Caco-2 (cell line): ENCODE measurements around the gene NUP210L. TPM values are rescaled to one million over a fixed set of nuclear protein-coding genes. Genes with fewer than 3 reads are reported as not detected.
"Not testable (repeated sequence)": the region's sequence is repeated elsewhere in the genome, so short reads cannot be mapped to it uniquely, and the experiment has no call there.

Source experiments
- BruUV-seq: library from RNA; stranded (reverse); fragments of 400-500 nt; replicated peaks from 2 replicates; lab custom pipeline; 2021; lab: Mats Ljungman, UMichigan
- CTCF ChIA-PET: fragments of 300-600 bp; sonication (Branson Sonifier 250); formaldehyde crosslinking; loops from one replicate; lab custom pipeline; 2022; ENCODE audit warnings: antibody characterized with exemption; lab: Charles Lee
- POLR2A ChIA-PET: fragments of 300-600 bp; sonication (Branson Sonifier 250); formaldehyde crosslinking; loops from one replicate; lab custom pipeline; 2022; ENCODE audit warnings: antibody characterized with exemption; lab: Charles Lee
- DNase-seq, 2 experiments: peaks; one replicate each; pipeline versions ENCODE4 v3.0.0 to v3.0.0-alpha.2; 2020 to 2022
- H3K27me3 ChIP-seq: replicated peaks from 2 replicates; pipeline ENCODE4 v1.6.0; 2011; ENCODE audit warnings: low read length; ENCODE audit not compliant: control insufficient read depth, insufficient read depth
- H3K36me3 ChIP-seq: 2 replicates; pipeline ENCODE4 v1.5.1; 2011; ENCODE audit warnings: low read length; ENCODE audit not compliant: control insufficient read depth, insufficient read depth
- H3K4me1 ChIP-seq: fragments of 250-450 bp; sonication (Bioruptor Pico); 2 replicates; pipeline ENCODE4 v1.5.1; 2020; ENCODE audit warnings: mild to moderate bottlenecking
- H3K4me3 ChIP-seq: 2 replicates; pipeline ENCODE4 v1.5.1; 2011; ENCODE audit warnings: low read depth, mild to moderate bottlenecking, control low read depth, low read length
- H3K9me3 ChIP-seq: fragments of 250-450 bp; sonication (Bioruptor Pico); 2 replicates; pipeline ENCODE4 v1.5.1; 2020; ENCODE audit warnings: mild to moderate bottlenecking, moderate library complexity
- H3K27ac Mint-ChIP-seq: one replicate; pipeline ENCODE4 v1.8.0; 2022; ENCODE audit warnings: mixed read lengths; ENCODE audit not compliant: unreplicated experiment
- H3K27me3 Mint-ChIP-seq: one replicate; pipeline ENCODE4 v1.8.0; 2022; ENCODE audit warnings: mixed read lengths; ENCODE audit not compliant: insufficient read depth, unreplicated experiment
- H3K36me3 Mint-ChIP-seq: one replicate; pipeline ENCODE4 v1.8.0; 2022; ENCODE audit warnings: mild to moderate bottlenecking, mixed read lengths; ENCODE audit not compliant: insufficient read depth, unreplicated experiment
- H3K4me1 Mint-ChIP-seq: one replicate; pipeline ENCODE4 v1.8.0; 2022; ENCODE audit warnings: low read depth, mixed read lengths; ENCODE audit not compliant: unreplicated experiment
- H3K4me3 Mint-ChIP-seq: one replicate; pipeline ENCODE4 v1.8.0; 2022; ENCODE audit warnings: mild to moderate bottlenecking, moderate library complexity, mixed read lengths; ENCODE audit not compliant: unreplicated experiment
- H3K9me3 Mint-ChIP-seq: one replicate; pipeline ENCODE4 v1.8.0; 2022; ENCODE audit warnings: mixed read lengths; ENCODE audit not compliant: unreplicated experiment
- intact Hi-C: fragments of 100-400 bp; cut with micrococcal nuclease; formaldehyde crosslinking; loops from one replicate; pipeline ENCODE4 v1.10.0; 2022; ENCODE audit not compliant: unreplicated experiment
- total RNA-seq: library from RNA; stranded (reverse); gene quantifications from 2 replicates; pipeline ENCODE4 v1.2.3, GENCODE V29; 2022
- TF ChIP-seq, protein P1 (sequence below), 2 experiments: fragments of 200-600 bp in 1 of 2; IDR thresholded peaks; 1 replicate in 1 of 2; 2 replicates in 1 of 2; pipeline versions ENCODE4 v1.5.1 to v1.8.0; 2011 to 2022; ENCODE audit warnings: antibody characterized with exemption in 1 of 2, control low read depth in 1 of 2, inconsistent platforms in 1 of 2, low read depth in 1 of 2, low read length in 1 of 2, mild to moderate bottlenecking in 1 of 2, moderate library complexity in 1 of 2; ENCODE audit not compliant: insufficient read depth in 1 of 2, severe bottlenecking in 1 of 2, unreplicated experiment in 1 of 2

The NUP210L gene
- total RNA-seq, 1 experiment from 2014 or later = 0.07 TPM

DNA sequence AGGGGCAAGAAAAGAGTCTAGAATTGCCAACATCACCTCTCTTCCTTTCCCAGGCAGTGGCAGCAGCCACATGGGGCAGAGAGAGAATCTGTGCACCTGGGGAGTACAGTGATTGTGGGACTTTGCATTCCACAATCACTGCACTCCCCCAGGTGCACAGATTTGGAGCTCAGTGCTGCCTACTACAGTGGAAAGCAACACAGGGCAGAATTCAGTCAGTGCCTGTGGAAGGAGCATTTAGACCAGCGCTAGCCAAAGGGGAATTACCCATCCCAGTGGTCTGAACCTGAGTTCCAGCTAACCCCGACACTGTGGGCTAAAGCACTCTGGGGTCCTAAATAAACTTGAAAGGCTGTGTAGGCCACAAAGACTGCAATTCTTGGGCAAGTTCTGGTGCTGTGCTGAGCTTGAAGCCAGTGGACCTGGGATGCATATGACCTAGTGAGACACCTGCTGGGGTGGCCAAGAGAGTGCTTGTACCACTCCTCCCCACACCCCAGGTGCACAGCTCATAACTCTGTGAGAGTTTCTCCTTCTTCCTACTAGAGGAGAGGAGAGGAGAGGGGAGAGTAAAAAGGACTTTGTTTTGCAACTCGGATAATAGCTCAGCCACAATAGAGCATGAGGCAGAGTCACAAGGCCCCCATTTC is 50.3 kb downstream of the NUP210L start:
- CTCF ChIA-PET = interaction anchor here (0.6 to 1.4 kb wide), 9 partner anchors 14 to 141 kb away, joined by 3 to 9 read pairs (median 4); partner anchors contain the start of genes CREB3L4, RAB13, RPS27 and SLC39A1
- no peaks in the 10 kb centered on the region for H3K4me1 Mint-ChIP-seq
- H3K27me3 ChIP-seq = no peaks in the 10 kb centered on the region
- no peak overlapping the region for H3K4me3 Mint-ChIP-seq
- TF ChIP-seq, protein P1, sequence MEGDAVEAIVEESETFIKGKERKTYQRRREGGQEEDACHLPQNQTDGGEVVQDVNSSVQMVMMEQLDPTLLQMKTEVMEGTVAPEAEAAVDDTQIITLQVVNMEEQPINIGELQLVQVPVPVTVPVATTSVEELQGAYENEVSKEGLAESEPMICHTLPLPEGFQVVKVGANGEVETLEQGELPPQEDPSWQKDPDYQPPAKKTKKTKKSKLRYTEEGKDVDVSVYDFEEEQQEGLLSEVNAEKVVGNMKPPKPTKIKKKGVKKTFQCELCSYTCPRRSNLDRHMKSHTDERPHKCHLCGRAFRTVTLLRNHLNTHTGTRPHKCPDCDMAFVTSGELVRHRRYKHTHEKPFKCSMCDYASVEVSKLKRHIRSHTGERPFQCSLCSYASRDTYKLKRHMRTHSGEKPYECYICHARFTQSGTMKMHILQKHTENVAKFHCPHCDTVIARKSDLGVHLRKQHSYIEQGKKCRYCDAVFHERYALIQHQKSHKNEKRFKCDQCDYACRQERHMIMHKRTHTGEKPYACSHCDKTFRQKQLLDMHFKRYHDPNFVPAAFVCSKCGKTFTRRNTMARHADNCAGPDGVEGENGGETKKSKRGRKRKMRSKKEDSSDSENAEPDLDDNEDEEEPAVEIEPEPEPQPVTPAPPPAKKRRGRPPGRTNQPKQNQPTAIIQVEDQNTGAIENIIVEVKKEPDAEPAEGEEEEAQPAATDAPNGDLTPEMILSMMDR (IDR thresholded peaks at IDR 0.05; ENCODE audit: insufficient read depth in 1 of 2, low read depth in 1 of 2, low read length in 1 of 2, severe bottlenecking in 1 of 2, unreplicated experiment in 1 of 2) = peak; percentile 35 to 37
- H3K9me3 Mint-ChIP-seq = no peaks in the 10 kb centered on the region
- H3K27ac Mint-ChIP-seq = no peak overlapping the region
- intact Hi-C loops = loop anchor here (1.0 to 5.0 kb wide), 2 partner anchors 102 to 137 kb away; partner anchors contain the start of gene CREB3L4
- no peaks in the 10 kb centered on the region for H3K36me3 ChIP-seq
- H3K36me3 Mint-ChIP-seq = no peaks in the 10 kb centered on the region
- BruUV-seq = no TSS peak
- no peaks in the 10 kb centered on the region for H3K9me3 ChIP-seq
- DNase-seq = peak; percentile 39 to 52
- POLR2A ChIA-PET = interaction anchor here (0.5 to 1.4 kb wide), 5 partner anchors 83 to 289 kb away, joined by 3 to 9 read pairs (median 3); partner anchors contain the start of genes RAB13 and RPS27
- peaks cover 10% of the 10 kb centered on the region; the same call in 1 of the 2 replicates for H3K4me1 ChIP-seq
- H3K27me3 Mint-ChIP-seq = no peaks in the 10 kb centered on the region
- H3K4me3 ChIP-seq = no peak overlapping the region

DNA sequence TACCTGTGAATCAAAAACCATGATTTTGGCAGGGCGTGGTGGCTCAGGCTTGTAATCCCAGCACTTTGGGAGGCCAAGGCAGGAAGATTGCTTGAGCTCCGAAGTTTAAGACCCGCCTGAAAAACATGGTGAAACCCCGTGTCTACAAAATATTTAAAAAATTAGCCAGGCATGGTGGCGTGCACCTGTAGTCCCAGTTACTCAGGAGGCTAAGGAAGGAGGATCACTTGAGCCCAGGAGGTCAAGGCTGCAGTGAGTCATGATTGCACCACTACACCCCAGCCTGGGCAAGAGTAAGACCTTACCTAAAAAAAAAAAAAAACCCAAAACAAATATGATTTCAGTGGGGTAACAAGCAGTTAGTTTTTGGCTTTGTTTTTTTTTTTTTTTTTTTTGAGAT is 54.7 kb downstream of the NUP210L start:
- H3K27me3 Mint-ChIP-seq, H3K27ac Mint-ChIP-seq, BruUV-seq, H3K4me1 Mint-ChIP-seq, POLR2A ChIA-PET, CTCF ChIA-PET, H3K4me1 ChIP-seq, H3K4me3 ChIP-seq, H3K27me3 ChIP-seq, H3K4me3 Mint-ChIP-seq, H3K9me3 Mint-ChIP-seq, H3K36me3 Mint-ChIP-seq, H3K9me3 ChIP-seq, DNase-seq, H3K36me3 ChIP-seq: not testable (repeated sequence)
- intact Hi-C loops = loop anchor here (5.0 kb wide), 1 partner anchor 98 kb away; no protein-coding TSS in a partner anchor

DNA sequence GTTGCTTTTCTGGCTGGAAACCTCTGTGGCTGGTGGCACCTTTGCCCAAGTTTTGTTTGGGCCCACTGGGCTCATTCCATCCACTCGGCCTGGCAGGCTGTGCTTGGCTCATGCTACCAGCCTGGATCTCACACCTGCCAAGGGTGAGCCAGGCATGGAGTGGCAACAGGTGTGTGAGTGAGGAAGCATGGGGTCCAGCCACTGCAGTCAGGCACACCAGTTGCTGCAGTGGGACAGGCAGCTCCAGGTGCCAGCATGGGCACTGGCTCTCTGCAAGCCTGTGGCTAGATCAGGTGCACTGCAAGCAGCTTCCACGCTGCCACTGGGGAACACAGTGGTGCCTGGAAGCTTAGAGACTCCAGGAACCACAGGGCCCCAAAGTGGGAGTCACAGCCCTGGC is 57.0 kb downstream of the NUP210L start:
- CTCF ChIA-PET = no interaction called here
- Histone ChIP-seq H3K4me1 (no peaks in the 10 kb centered on the region), H3K36me3 (no peaks in the 10 kb centered on the region), H3K27me3 (no peaks in the 10 kb centered on the region), H3K4me3 (no peak overlapping the region), H3K9me3 (0 out of 2 replicates have a peak, but pooled peaks cover 4% of the 10 kb centered on the region)
- no TSS peak for BruUV-seq
- DNase-seq = no peak
- Mint-ChIP-seq H3K4me3 (no peak overlapping the region), H3K27ac (no peak overlapping the region), H3K36me3 (no peaks in the 10 kb centered on the region), H3K4me1 (no peaks in the 10 kb centered on the region), H3K9me3 (no peaks in the 10 kb centered on the region), H3K27me3 (no peaks in the 10 kb centered on the region)
- POLR2A ChIA-PET = no interaction called here
- intact Hi-C loops = no loop called here
- TF ChIP-seq, protein P1 (IDR thresholded peaks at IDR 0.05; ENCODE audit: insufficient read depth in 1 of 2, low read depth in 1 of 2, low read length in 1 of 2, severe bottlenecking in 1 of 2, unreplicated experiment in 1 of 2) = no peak
